ENCODE results near the gene VPS37C.

DNA sequence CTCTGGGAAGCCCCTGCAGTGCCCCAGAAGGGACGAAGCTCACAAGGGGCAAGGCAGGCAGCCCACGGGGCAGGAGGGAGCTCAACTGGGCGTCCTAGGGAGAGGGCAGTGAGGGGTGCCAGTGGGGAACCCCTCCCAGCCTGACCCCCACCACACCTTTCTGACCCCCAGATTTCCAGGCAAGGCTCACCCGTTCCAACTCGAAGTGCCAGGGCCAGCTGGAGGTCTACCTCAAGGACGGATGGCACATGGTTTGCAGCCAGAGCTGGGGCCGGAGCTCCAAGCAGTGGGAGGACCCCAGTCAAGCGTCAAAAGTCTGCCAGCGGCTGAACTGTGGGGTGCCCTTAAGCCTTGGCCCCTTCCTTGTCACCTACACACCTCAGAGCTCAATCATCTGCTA lies 43.2 kb downstream of the VPS37C start:
- TF ChIP-seq POLR2A (IDR thresholded peaks at IDR 0.05) (no peak), POLR2AphosphoS5 (IDR thresholded peaks at IDR 0.05) (no peak)
